K562 (cell line): ENCODE results near the gene SLC8A1. TPM values are rescaled to one million over a fixed set of nuclear protein-coding genes. Genes with fewer than 3 reads are reported as not detected.

Experiments
- ATAC-seq: fragments of 200-7000 bp; cut with Tn5 transposase; 3 replicates; pipeline ENCODE4 v1.9.1; 2020; ENCODE audit warnings: moderate library complexity
- BruUV-seq: library from RNA; stranded (reverse); fragments of 400-500 nt; replicated peaks from 2 replicates; lab custom pipeline; 2021; lab: Mats Ljungman, UMichigan
- CTCF ChIA-PET: fragments of 300-600 bp; formaldehyde crosslinking; extraction: SDS; loops from one replicate; lab custom pipeline; 2021; ENCODE audit warnings: low intra/inter-chr PET ratio; lab: Yijun Ruan, JAX
- POLR2A ChIA-PET: fragments of 300-600, 350-650 bp; sonication (Branson Sonifier 250); formaldehyde crosslinking; extraction: SDS; loops from one replicate; lab custom pipeline; 2021; ENCODE audit warnings: antibody characterized with exemption, inconsistent platforms; lab: Yijun Ruan, JAX
- DNase-seq, 4 experiments: peaks; one replicate each; pipeline versions ENCODE4 v3.0.0 to v3.0.0-alpha.2; 2011 to 2018; ENCODE audit warnings: low spot score in 3 of 4, mixed read lengths in 3 of 4; ENCODE audit errors: extremely low read depth in 1 of 4
- FAIRE-seq: peaks from 2 replicates; lab custom pipeline; 2011; peaks lifted over from hg19 to GRCh38; lab: Jason Lieb, UNC
- H2AFZ ChIP-seq: 2 replicates; pipeline ENCODE4 v1.6.0; 2011; ENCODE audit warnings: low read depth, low read length, control low read depth, inconsistent platforms
- H3K27ac ChIP-seq: fragments of 200-600 bp; 3 replicates; pipeline ENCODE4 v1.8.0; 2011; ENCODE audit warnings: low read depth, mild to moderate bottlenecking, control low read depth, inconsistent platforms, low read length, moderate library complexity, mixed read lengths; ENCODE audit errors: extremely low read depth
- H3K27me3 ChIP-seq, 2 experiments: fragments of 300-600 bp in 1 of 2; 2 replicates in 1 of 2; 3 replicates in 1 of 2; pipeline versions ENCODE4 v1.6.0 to v1.8.0; 2011; ENCODE audit warnings: inconsistent platforms in 2 of 2, low read length in 2 of 2, mild to moderate bottlenecking in 1 of 2, mixed read lengths in 1 of 2, moderate library complexity in 1 of 2; ENCODE audit not compliant: control insufficient read depth in 2 of 2, insufficient read depth in 2 of 2
- H3K36me3 ChIP-seq: fragments of 300-600 bp; 3 replicates; pipeline ENCODE4 v1.8.0; 2011; ENCODE audit warnings: mild to moderate bottlenecking, low read length, inconsistent platforms; ENCODE audit not compliant: control insufficient read depth, insufficient read depth
- H3K4me1 ChIP-seq, 2 experiments: fragments of 200-600 bp in 1 of 2; replicated peaks in 1 of 2; 2 replicates in 1 of 2; 3 replicates in 1 of 2; pipeline versions ENCODE4 v1.5.1 to v1.8.0; 2011; ENCODE audit warnings: inconsistent platforms in 2 of 2, low read length in 2 of 2, mild to moderate bottlenecking in 1 of 2, mixed read lengths in 1 of 2, moderate library complexity in 1 of 2; ENCODE audit not compliant: control insufficient read depth in 2 of 2, insufficient read depth in 2 of 2
- H3K4me2 ChIP-seq: 2 replicates; pipeline ENCODE4 v1.6.1; 2011; ENCODE audit warnings: low read length, control low read depth, inconsistent platforms, mixed read lengths; ENCODE audit not compliant: insufficient read depth
- H3K4me3 ChIP-seq: fragments of 200-600 bp; sonication (generic), shearing (Covaris generic); 2 replicates; pipeline ENCODE4 v1.5.1; 2016; ENCODE audit warnings: control low read depth, inconsistent platforms
- H3K79me2 ChIP-seq: fragments of 200-600 bp; 3 replicates; pipeline ENCODE4 v1.8.0; 2011; ENCODE audit warnings: low read length, inconsistent platforms; ENCODE audit not compliant: control insufficient read depth, insufficient read depth
- H3K9ac ChIP-seq, 2 experiments: 2 replicates each; pipeline versions ENCODE4 v1.6.0 to v1.6.1; 2011; ENCODE audit warnings: low read depth in 2 of 2, low read length in 2 of 2, control low read depth in 1 of 2, inconsistent platforms in 1 of 2, mild to moderate bottlenecking in 1 of 2, mixed read lengths in 1 of 2; ENCODE audit not compliant: insufficient read depth in 1 of 2
- H3K9me1 ChIP-seq: one replicate; pipeline ENCODE4 v1.6.0; 2011; ENCODE audit warnings: inconsistent platforms, mild to moderate bottlenecking, low read length, moderate library complexity; ENCODE audit not compliant: control insufficient read depth, insufficient read depth
- H3K9me3 ChIP-seq: replicated peaks from 2 replicates; pipeline ENCODE4 v1.5.1; 2011; ENCODE audit warnings: low read depth, low read length, inconsistent platforms; ENCODE audit not compliant: control insufficient read depth, insufficient read depth
- H4K20me1 ChIP-seq: replicated peaks from 2 replicates; pipeline ENCODE4 v1.6.1; 2011; ENCODE audit warnings: low read length, inconsistent platforms, mixed read lengths; ENCODE audit not compliant: control insufficient read depth, insufficient read depth
- CBX5 ChIP-seq: IDR thresholded peaks from 2 replicates; pipeline ENCODE4 v1.6.1; 2014; ENCODE audit warnings: low read depth, borderline replicate concordance
- DEAF1 ChIP-seq: fragments of 450-650 bp; formaldehyde crosslinking; IDR thresholded peaks from 2 replicates; pipeline ENCODE4 v1.4.0; 2020; ENCODE audit warnings: mild to moderate bottlenecking, moderate library complexity
- ETS1 ChIP-seq: conservative IDR thresholded peaks from 2 replicates; pipeline ENCODE4 v1.6.1; 2011; ENCODE audit warnings: low read depth, mild to moderate bottlenecking, low read length; ENCODE audit not compliant: control insufficient read depth
- ETS2 ChIP-seq: IDR thresholded peaks from 2 replicates; pipeline ENCODE4 v1.6.1; 2016; ENCODE audit warnings: borderline replicate concordance, missing genetic modification characterization, mild to moderate bottlenecking, moderate library complexity, missing compliant biosample characterization; ENCODE audit not compliant: poor library complexity, severe bottlenecking
- FOXJ3 ChIP-seq: sonication (generic); formaldehyde crosslinking; IDR thresholded peaks from 2 replicates; pipeline ENCODE4 v1.4.0; 2020; ENCODE audit warnings: mild to moderate bottlenecking, missing genetic modification reagents
- FOXK2 ChIP-seq, 2 experiments: fragments of 450-650 bp; IDR thresholded peaks in 1 of 2; conservative IDR thresholded peaks in 1 of 2; 2 replicates each; pipeline ENCODE4 v1.6.1; 2016; ENCODE audit warnings: low read depth in 2 of 2, mild to moderate bottlenecking in 1 of 2
- KDM4B ChIP-seq, 2 experiments: fragments of 450-650 bp in 1 of 2; sonication (generic) in 1 of 2; IDR thresholded peaks; 2 replicates each; pipeline ENCODE4 v1.6.1; 2016 to 2017; ENCODE audit warnings: borderline replicate concordance in 2 of 2, antibody characterized with exemption in 1 of 2, low read depth in 1 of 2, mild to moderate bottlenecking in 1 of 2
- KLF16 ChIP-seq: IDR thresholded peaks from 2 replicates; pipeline ENCODE4 v1.6.1; 2016; ENCODE audit warnings: antibody characterized with exemption
- MEIS2 ChIP-seq: fragments of 450-650 bp; IDR thresholded peaks from 2 replicates; pipeline ENCODE4 v1.6.1; 2014; ENCODE audit warnings: mild to moderate bottlenecking; ENCODE audit not compliant: partially characterized antibody
- NCOA2 ChIP-seq, 2 experiments: fragments of 450-650 bp; IDR thresholded peaks; 2 replicates each; pipeline ENCODE4 v1.6.1; 2018; ENCODE audit warnings: mild to moderate bottlenecking in 2 of 2, moderate library complexity in 1 of 2; ENCODE audit not compliant: partially characterized antibody in 2 of 2
- NFYB ChIP-seq: IDR thresholded peaks from 2 replicates; pipeline ENCODE4 v1.6.1; 2011; ENCODE audit warnings: mild to moderate bottlenecking, moderate library complexity; ENCODE audit not compliant: insufficient read length; ENCODE audit errors: extremely low read depth
- POU5F1 ChIP-seq: fragments of 150-350 bp; IDR thresholded peaks from 2 replicates; pipeline ENCODE4 v1.6.1; 2014; ENCODE audit warnings: borderline replicate concordance, low read length, low read depth, mild to moderate bottlenecking; ENCODE audit not compliant: partially characterized antibody
- PRMT5 ChIP-seq: sonication (generic); formaldehyde crosslinking; IDR thresholded peaks from 2 replicates; pipeline ENCODE4 v1.5.0; 2020; ENCODE audit warnings: missing genetic modification reagents
- RNF2 ChIP-seq: sonication (generic); IDR thresholded peaks from 2 replicates; pipeline ENCODE4 v1.6.1; 2016
- SRSF7 ChIP-seq: fragments of 200-400 bp; formaldehyde crosslinking; optimal IDR thresholded peaks from 2 replicates; pipeline ENCODE3; 2017; ENCODE audit warnings: mild to moderate bottlenecking, low read depth, low read length
- ZNF3 ChIP-seq: fragments of 250-450 bp; sonication (Bioruptor Pico); IDR thresholded peaks from 2 replicates; pipeline ENCODE4 v1.5.0; 2021; ENCODE audit warnings: mild to moderate bottlenecking, moderate library complexity
- WGBS: fragments of 100-300 bp; shearing (Covaris generic); methylation state at CpG from one replicate; pipeline ENCODE4 v1.1.6; 2016; ENCODE audit warnings: low coverage, mixed read lengths; ENCODE audit not compliant: insufficient coverage; ENCODE audit errors: missing lambda C conversion rate; 5-methylcytosine and 5-hydroxymethylcytosine counted together
- in situ Hi-C: fragments of 300-500 bp; cut with MboI; formaldehyde crosslinking; loops from 4 replicates; pipeline ENCODE4 v1.15.0; 2018; ENCODE audit warnings: inconsistent platforms, mixed read lengths
- intact Hi-C: fragments of 100-400 bp; cut with micrococcal nuclease; formaldehyde crosslinking; loops from 2 replicates; pipeline ENCODE4 v1.14.2; 2022
- polyA plus RNA-seq, 8 experiments: library from polyadenylated mRNA; depleted of rRNA in 4 of 8; stranded (reverse) in 5 of 8; unstranded in 3 of 8; fragments of >200 nt; fragmentation: Nextera tagmentation in 2 of 8; fragmentation: Illumina TruSeq in 1 of 8; extraction: Ambion mirVana in 2 of 8; extraction: Trizol in 1 of 8; gene quantifications; 2 replicates each; pipeline versions ENCODE4 v1.2.1 to v1.2.3, GENCODE V29; 2011 to 2014; ENCODE audit warnings: inconsistent platforms in 1 of 8, missing spikeins in 1 of 8
- total RNA-seq, 7 experiments: library from RNA; depleted of rRNA in 6 of 7; stranded (reverse); fragments of >200 nt in 6 of 7; fragmentation: Illumina TruSeq in 2 of 7; extraction: Trizol in 2 of 7; gene quantifications; 2 replicates each; pipeline versions ENCODE4 v1.2.1 to v1.2.3, GENCODE V29; 2011 to 2021; ENCODE audit warnings: low replicate concordance in 1 of 7

SLC8A1 gene
- total and polyA plus RNA-seq, 9 of the 15 experiments (the other 6 are each of a cell fraction or from before 2014, with no cell fraction given), result not detected

GRCh38 chr2:40244251-40244650 is 207.6 kb downstream of the SLC8A1 start:
- POLR2A ChIA-PET, result no interaction called here
- no peak overlapping the region for H3K27ac ChIP-seq
- no peaks in the 10 kb centered on the region for H3K9me3 ChIP-seq
- CTCF ChIA-PET, result no interaction called here
- ATAC-seq, result no peak
- no peak overlapping the region for H3K9ac ChIP-seq
- H3K79me2 ChIP-seq, result no peaks in the 10 kb centered on the region
- no peak for DNase-seq
- TF ChIP-seq MEIS2 (no peak), SRSF7 (no peak), RNF2 (no peak), PRMT5 (CRISPR knock-in tag) (no peak), NCOA2 (IDR thresholded peaks at IDR 0.05; ENCODE audit: partially characterized antibody in 2 of 2) (no peak), CBX5 (no peak), DEAF1 (no peak), ETS2 (tag) (no peak), KDM4B (IDR thresholded peaks at IDR 0.05; ENCODE audit: borderline replicate concordance in 2 of 2, low read depth in 1 of 2) (no peak), FOXJ3 (CRISPR knock-in tag) (no peak), ZNF3 (CRISPR knock-in tag) (no peak), NFYB (no peak), POU5F1 (no peak), ETS1 (no peak), KLF16 (no peak), FOXK2 (conservative IDR thresholded peaks at IDR 0.05 in 1 of 2, IDR thresholded peaks at IDR 0.05 in 1 of 2; ENCODE audit: low read depth in 2 of 2) (no peak)
- H3K4me3 ChIP-seq, result no peak overlapping the region
- in situ Hi-C loops (no loop called here), intact Hi-C loops (no loop called here)
- no peak overlapping the region for H3K4me2 ChIP-seq
- no peak overlapping the region for H2AFZ ChIP-seq
- FAIRE-seq, result no peak
- 0% methylated on average over 6 of the region's 6 CpGs for WGBS
- H3K36me3 ChIP-seq, result no peaks in the 10 kb centered on the region
- H4K20me1 ChIP-seq, result no peaks in the 10 kb centered on the region
- no peaks in the 10 kb centered on the region for H3K9me1 ChIP-seq
- no peaks in the 10 kb centered on the region for H3K27me3 ChIP-seq
- no TSS peak for BruUV-seq
- H3K4me1 ChIP-seq, result no peaks in the 10 kb centered on the region
